IPS-20b (cell line): ENCODE measurements around the gene TCAF2.
"Not testable (repeated sequence)": the region's sequence is repeated elsewhere in the genome, so short reads cannot be mapped to it uniquely, and the experiment has no call there.

Source experiments
- H3K27ac ChIP-seq: one replicate; pipeline ENCODE4 v1.5.1; 2013; ENCODE audit warnings: low read length
- H3K27me3 ChIP-seq: 2 replicates; pipeline ENCODE4 v1.6.1; 2013; ENCODE audit warnings: mild to moderate bottlenecking, low read length, inconsistent platforms; ENCODE audit not compliant: insufficient read depth
- H3K36me3 ChIP-seq: 2 replicates; pipeline ENCODE4 v1.6.1; 2013; ENCODE audit warnings: low read depth, mild to moderate bottlenecking, inconsistent platforms, low read length, moderate library complexity; ENCODE audit not compliant: insufficient read depth
- H3K4me1 ChIP-seq: 2 replicates; pipeline ENCODE4 v1.6.1; 2013; ENCODE audit warnings: mild to moderate bottlenecking, control low read depth, inconsistent platforms, low read length, moderate library complexity; ENCODE audit not compliant: insufficient read depth
- H3K4me3 ChIP-seq: 2 replicates; pipeline ENCODE4 v1.5.1; 2013; ENCODE audit warnings: mild to moderate bottlenecking, low read length, inconsistent platforms
- H3K9ac ChIP-seq: 2 replicates; pipeline ENCODE4 v1.6.1; 2013; ENCODE audit warnings: low read depth, mild to moderate bottlenecking, inconsistent platforms, low read length, moderate library complexity
- H3K9me3 ChIP-seq: 2 replicates; pipeline ENCODE4 v1.6.1; 2013; ENCODE audit warnings: mild to moderate bottlenecking, low read depth, low read length, inconsistent platforms; ENCODE audit not compliant: insufficient read depth

Gene TCAF2

DNA sequence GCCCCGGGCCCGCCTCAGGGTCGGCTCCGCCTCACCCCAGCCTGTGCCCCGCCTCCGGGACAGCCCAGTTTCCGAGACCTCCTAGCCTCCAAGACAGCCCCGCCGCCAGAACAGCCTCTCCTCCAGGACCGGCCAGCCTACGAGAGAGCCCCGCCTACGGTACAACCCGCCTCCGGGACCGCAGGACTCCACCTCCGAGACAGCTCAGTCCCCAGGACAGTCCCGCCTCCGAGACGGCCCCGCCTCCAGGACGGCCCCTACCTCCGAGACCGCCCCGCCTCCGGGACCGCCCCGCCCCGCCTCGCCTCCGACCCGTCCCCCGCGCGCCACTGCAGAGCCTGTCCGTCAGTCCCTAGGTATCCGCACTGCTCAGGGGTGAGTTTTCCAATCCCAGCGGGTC, at the start of gene TCAF2:
TSS of gene TCAF2 (plus strand) at position 329 of the 400 bp plus-strand sequence.
- not testable (repeated sequence) for H3K36me3 ChIP-seq, H3K27me3 ChIP-seq, H3K9ac ChIP-seq, H3K9me3 ChIP-seq, H3K4me1 ChIP-seq, H3K4me3 ChIP-seq, H3K27ac ChIP-seq

- H3K27me3 ChIP-seq, H3K27ac ChIP-seq, H3K4me1 ChIP-seq, H3K36me3 ChIP-seq, H3K4me3 ChIP-seq, H3K9me3 ChIP-seq, H3K9ac ChIP-seq: not testable (repeated sequence)
These were observed 49.3 kb upstream of the TCAF2 start, which contains the start of gene CTAGE15 for GRCh38 chr7:143571501-143571900. CTAGE15 (plus strand) TSS chr7:143571801; CDS start chr7:143571818, 17 bp downstream.

GRCh38 chr7:143588183-143588582, 32.6 kb upstream of the TCAF2 start:
- not testable (repeated sequence) for H3K4me3 ChIP-seq, H3K27ac ChIP-seq, H3K9me3 ChIP-seq, H3K36me3 ChIP-seq, H3K27me3 ChIP-seq, H3K9ac ChIP-seq, H3K4me1 ChIP-seq

- not testable (repeated sequence) for H3K4me3 ChIP-seq, H3K9me3 ChIP-seq, H3K4me1 ChIP-seq, H3K27me3 ChIP-seq, H3K36me3 ChIP-seq, H3K9ac ChIP-seq, H3K27ac ChIP-seq
These were observed 30.9 kb upstream of the TCAF2 start for GRCh38 chr7:143589897-143590296.

DNA sequence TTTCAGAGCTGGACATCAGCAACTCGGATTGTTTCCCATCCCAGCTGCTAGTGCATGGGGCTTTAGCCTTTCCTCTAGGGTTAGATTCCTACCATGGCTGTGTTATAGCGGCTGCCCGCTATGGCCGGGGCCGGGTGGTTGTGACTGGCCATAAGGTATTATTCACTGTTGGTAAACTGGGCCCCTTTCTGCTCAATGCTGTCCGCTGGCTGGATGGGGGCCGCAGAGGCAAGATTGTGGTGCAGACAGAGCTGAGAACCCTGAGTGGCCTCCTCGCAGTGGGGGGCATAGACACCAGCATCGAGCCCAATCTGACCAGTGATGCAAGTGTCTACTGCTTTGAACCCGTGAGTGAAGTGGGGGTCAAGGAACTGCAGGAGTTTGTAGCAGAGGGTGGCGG, 22.7 kb upstream of the TCAF2 start:
- not testable (repeated sequence) for H3K4me1 ChIP-seq, H3K4me3 ChIP-seq, H3K27me3 ChIP-seq, H3K27ac ChIP-seq, H3K9ac ChIP-seq, H3K9me3 ChIP-seq, H3K36me3 ChIP-seq

- not testable (repeated sequence) for H3K4me3 ChIP-seq, H3K9me3 ChIP-seq, H3K9ac ChIP-seq, H3K27ac ChIP-seq, H3K27me3 ChIP-seq, H3K36me3 ChIP-seq, H3K4me1 ChIP-seq
These were observed 17.2 kb upstream of the TCAF2 start for GRCh38 chr7:143603549-143603948.

- H3K36me3 ChIP-seq, H3K9me3 ChIP-seq, H3K4me3 ChIP-seq, H3K4me1 ChIP-seq, H3K27me3 ChIP-seq, H3K9ac ChIP-seq, H3K27ac ChIP-seq: not testable (repeated sequence)
These were observed 14.7 kb upstream of the TCAF2 start for GRCh38 chr7:143606088-143606487.

DNA sequence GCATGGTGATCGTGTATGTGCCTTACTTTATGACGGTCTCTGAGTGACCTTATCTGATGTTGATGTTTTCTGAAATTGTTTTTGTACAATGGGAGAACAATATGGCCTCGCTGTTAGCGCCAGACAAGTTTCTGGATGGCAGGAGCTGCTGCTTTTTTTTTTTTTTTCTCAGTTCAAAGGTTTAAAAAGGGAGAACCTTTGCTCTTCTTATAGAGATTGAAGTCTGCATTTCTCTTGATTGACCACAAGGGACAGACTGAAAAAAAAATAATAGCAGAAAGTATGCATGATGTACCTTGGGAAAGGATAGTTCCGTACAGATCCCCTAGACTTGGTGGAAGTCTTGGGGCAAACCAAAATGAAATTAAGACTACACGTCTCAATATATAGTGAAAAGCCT, 5.2 kb upstream of the TCAF2 start:
- not testable (repeated sequence) for H3K4me1 ChIP-seq, H3K9ac ChIP-seq, H3K36me3 ChIP-seq, H3K27me3 ChIP-seq, H3K27ac ChIP-seq, H3K9me3 ChIP-seq, H3K4me3 ChIP-seq

- not testable (repeated sequence) for H3K4me1 ChIP-seq, H3K4me3 ChIP-seq, H3K27ac ChIP-seq, H3K36me3 ChIP-seq, H3K9ac ChIP-seq, H3K9me3 ChIP-seq, H3K27me3 ChIP-seq
These were observed 3.6 kb upstream of the TCAF2 start for GRCh38 chr7:143617204-143617603.

- H3K27ac ChIP-seq, result not testable (repeated sequence)
These were observed 716 bp upstream of the TCAF2 start for GRCh38 chr7:143620058-143620457.

GRCh38 chr7:143621175-143621574, 401 bp downstream of the TCAF2 start:
- not testable (repeated sequence) for H3K4me1 ChIP-seq, H3K27me3 ChIP-seq

More at GRCh38 chr7:143620058-143620457, 716 bp upstream of the TCAF2 start:
- H3K4me3 ChIP-seq, H3K4me1 ChIP-seq, H3K27me3 ChIP-seq, H3K9me3 ChIP-seq, H3K36me3 ChIP-seq, H3K9ac ChIP-seq: not testable (repeated sequence)

DNA sequence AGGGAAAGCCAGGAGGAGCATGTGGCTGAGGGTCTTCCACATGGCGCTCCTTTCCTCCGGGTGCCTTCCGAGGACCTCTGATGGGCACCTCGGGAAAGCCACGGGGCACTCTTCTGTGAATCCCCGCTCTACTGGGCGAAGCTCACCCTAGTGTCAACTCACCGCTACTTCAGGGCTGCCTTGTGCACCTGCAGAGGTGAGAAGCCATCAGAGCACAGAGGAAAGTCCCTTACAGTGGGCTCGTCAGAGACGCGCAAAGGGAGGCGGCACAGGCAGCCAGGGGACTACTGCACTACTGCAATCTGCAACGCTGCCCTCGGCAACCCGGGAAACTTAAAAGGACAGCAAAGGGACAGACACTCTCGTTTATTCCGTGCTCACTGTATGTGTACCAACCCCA, 1.4 kb downstream of the TCAF2 start:
- H3K4me1 ChIP-seq, result not testable (repeated sequence)

More at GRCh38 chr7:143621175-143621574, 401 bp downstream of the TCAF2 start:
- H3K9me3 ChIP-seq, H3K9ac ChIP-seq, H3K4me3 ChIP-seq, H3K36me3 ChIP-seq, H3K27ac ChIP-seq: not testable (repeated sequence)

GRCh38 chr7:143630653-143631052, 9.9 kb downstream of the TCAF2 start:
- not testable (repeated sequence) for H3K27ac ChIP-seq, H3K27me3 ChIP-seq, H3K4me1 ChIP-seq, H3K4me3 ChIP-seq, H3K9me3 ChIP-seq, H3K36me3 ChIP-seq, H3K9ac ChIP-seq

More for the DNA sequence above, 1.4 kb downstream of the TCAF2 start:
- not testable (repeated sequence) for H3K9me3 ChIP-seq, H3K27me3 ChIP-seq, H3K36me3 ChIP-seq, H3K27ac ChIP-seq, H3K4me3 ChIP-seq, H3K9ac ChIP-seq
